MCF 10A (cell line): ENCODE data around the gene OSER1. TPM values are rescaled to one million over a fixed set of nuclear protein-coding genes. Genes with fewer than 3 reads are reported as not detected.

Source experiments
- BruUV-seq: library from RNA; stranded (reverse); fragments of 400-500 nt; replicated peaks from 2 replicates; lab custom pipeline; 2021; lab: Mats Ljungman, UMichigan
- CTCF ChIA-PET: fragments of 300-600 bp; sonication (Branson Sonifier 250); formaldehyde crosslinking; extraction: SDS; loops from one replicate; lab custom pipeline; 2021; ENCODE audit warnings: antibody characterized with exemption, inconsistent platforms; lab: Yijun Ruan, JAX
- POLR2A ChIA-PET: fragments of 300-600, 350-650 bp; sonication (Branson Sonifier 250); formaldehyde crosslinking; extraction: SDS; loops from one replicate; lab custom pipeline; 2020; ENCODE audit warnings: antibody characterized with exemption, inconsistent platforms; lab: Yijun Ruan, JAX
- DNase-seq: peaks from one replicate; pipeline ENCODE4 v3.0.0-alpha.2; 2018; ENCODE audit not compliant: unreplicated experiment
- H3K27ac Mint-ChIP-seq: one replicate; pipeline ENCODE4 v1.8.0; 2022; ENCODE audit warnings: mild to moderate bottlenecking, low read depth, mixed read lengths; ENCODE audit not compliant: unreplicated experiment
- H3K27me3 Mint-ChIP-seq: one replicate; pipeline ENCODE4 v1.8.0; 2022; ENCODE audit warnings: mixed read lengths; ENCODE audit not compliant: insufficient read depth, unreplicated experiment
- H3K36me3 Mint-ChIP-seq: one replicate; pipeline ENCODE4 v1.8.0; 2022; ENCODE audit warnings: mild to moderate bottlenecking, moderate library complexity, mixed read lengths; ENCODE audit not compliant: insufficient read depth, unreplicated experiment
- H3K4me1 Mint-ChIP-seq: one replicate; pipeline ENCODE4 v1.8.0; 2022; ENCODE audit warnings: mixed read lengths; ENCODE audit not compliant: insufficient read depth, unreplicated experiment
- H3K4me3 Mint-ChIP-seq: one replicate; pipeline ENCODE4 v1.8.0; 2022; ENCODE audit warnings: mild to moderate bottlenecking, moderate library complexity, mixed read lengths; ENCODE audit not compliant: unreplicated experiment
- H3K9me3 Mint-ChIP-seq: one replicate; pipeline ENCODE4 v1.8.0; 2022; ENCODE audit warnings: mixed read lengths; ENCODE audit not compliant: unreplicated experiment
- intact Hi-C: fragments of 100-400 bp; cut with micrococcal nuclease; formaldehyde crosslinking; loops from 2 replicates; pipeline ENCODE4 v1.14.1; 2022
- total RNA-seq: library from RNA; stranded (reverse); gene quantifications from 2 replicates; pipeline ENCODE4 v1.2.3, GENCODE V29; 2022
- TF ChIP-seq, protein P1 (sequence below): fragments of 200-600 bp; IDR thresholded peaks from one replicate; pipeline ENCODE4 v1.8.0; 2022; ENCODE audit warnings: antibody characterized with exemption, mild to moderate bottlenecking; ENCODE audit not compliant: unreplicated experiment

The OSER1 gene
- total RNA-seq, 1 experiment from 2014 or later, result 50.8 TPM

DNA sequence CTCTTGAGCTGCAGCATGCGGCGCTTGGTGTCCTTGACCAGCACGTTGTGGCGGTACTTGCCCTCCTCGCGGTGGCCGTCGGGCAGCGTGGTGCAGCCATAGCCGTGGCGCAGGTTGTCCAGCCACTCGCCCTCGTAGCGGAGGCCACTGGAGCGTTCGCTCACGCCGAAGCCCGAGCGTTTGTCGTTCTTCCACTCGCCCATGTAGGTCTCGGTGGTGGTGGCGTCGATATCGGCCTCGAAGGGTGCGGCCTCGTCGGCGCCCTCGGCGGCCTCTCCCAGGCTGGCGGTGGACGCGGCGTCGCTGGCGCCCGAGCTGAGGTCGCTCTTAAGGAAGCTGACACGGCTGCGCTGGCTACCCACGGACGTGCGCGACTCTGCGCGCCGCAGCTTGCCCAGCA lies 50.9 kb downstream of the OSER1 start:
- intact Hi-C loops, result no loop called here
- no peaks in the 10 kb centered on the region for H3K27me3 Mint-ChIP-seq
- no peak for DNase-seq
- CTCF ChIA-PET, result interaction anchor here (0.7 kb wide), 1 partner anchor 19 kb away, joined by 5 read pairs; no protein-coding TSS in a partner anchor
- peaks cover 29% of the 10 kb centered on the region for H3K36me3 Mint-ChIP-seq
- no TSS peak for BruUV-seq
- H3K4me1 Mint-ChIP-seq, result no peaks in the 10 kb centered on the region
- POLR2A ChIA-PET, result no interaction called here
- no peak overlapping the region for H3K27ac Mint-ChIP-seq
- no peak overlapping the region for H3K4me3 Mint-ChIP-seq
- peaks cover 18% of the 10 kb centered on the region for H3K9me3 Mint-ChIP-seq
- TF ChIP-seq, protein P1, sequence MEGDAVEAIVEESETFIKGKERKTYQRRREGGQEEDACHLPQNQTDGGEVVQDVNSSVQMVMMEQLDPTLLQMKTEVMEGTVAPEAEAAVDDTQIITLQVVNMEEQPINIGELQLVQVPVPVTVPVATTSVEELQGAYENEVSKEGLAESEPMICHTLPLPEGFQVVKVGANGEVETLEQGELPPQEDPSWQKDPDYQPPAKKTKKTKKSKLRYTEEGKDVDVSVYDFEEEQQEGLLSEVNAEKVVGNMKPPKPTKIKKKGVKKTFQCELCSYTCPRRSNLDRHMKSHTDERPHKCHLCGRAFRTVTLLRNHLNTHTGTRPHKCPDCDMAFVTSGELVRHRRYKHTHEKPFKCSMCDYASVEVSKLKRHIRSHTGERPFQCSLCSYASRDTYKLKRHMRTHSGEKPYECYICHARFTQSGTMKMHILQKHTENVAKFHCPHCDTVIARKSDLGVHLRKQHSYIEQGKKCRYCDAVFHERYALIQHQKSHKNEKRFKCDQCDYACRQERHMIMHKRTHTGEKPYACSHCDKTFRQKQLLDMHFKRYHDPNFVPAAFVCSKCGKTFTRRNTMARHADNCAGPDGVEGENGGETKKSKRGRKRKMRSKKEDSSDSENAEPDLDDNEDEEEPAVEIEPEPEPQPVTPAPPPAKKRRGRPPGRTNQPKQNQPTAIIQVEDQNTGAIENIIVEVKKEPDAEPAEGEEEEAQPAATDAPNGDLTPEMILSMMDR, result no peak

DNA sequence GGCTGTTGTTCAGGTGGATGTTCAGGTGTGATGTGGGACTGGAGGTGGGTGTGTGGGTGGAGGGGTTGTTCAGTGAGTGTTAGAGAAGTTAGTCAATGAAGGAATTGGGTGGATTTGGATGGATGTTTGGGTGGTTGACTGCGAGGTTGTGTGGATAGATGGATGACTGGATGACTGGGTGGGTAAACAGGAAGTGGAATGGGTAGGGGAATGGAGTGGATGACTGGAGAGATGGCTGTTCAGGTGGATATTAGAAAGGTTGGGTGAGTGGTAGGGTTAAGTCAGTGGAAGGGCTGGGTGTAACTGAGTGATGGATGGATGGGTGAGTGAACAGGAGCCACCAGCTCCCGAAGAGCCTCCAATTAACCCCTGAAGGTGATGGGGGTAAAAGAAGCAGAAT lies 51.4 kb downstream of the OSER1 start:
- Mint-ChIP-seq H3K27me3 (no peaks in the 10 kb centered on the region), H3K9me3 (peaks cover 18% of the 10 kb centered on the region), H3K27ac (no peak overlapping the region), H3K4me3 (no peak overlapping the region), H3K36me3 (peaks cover 29% of the 10 kb centered on the region), H3K4me1 (no peaks in the 10 kb centered on the region)
- intact Hi-C loops, result no loop called here
- no TSS peak for BruUV-seq
- ChIA-PET POLR2A (no interaction called here), CTCF (interaction anchor here (1.2 kb wide), 1 partner anchor 30 kb away, joined by 5 read pairs; no protein-coding TSS in a partner anchor)
- DNase-seq, result no peak
- TF ChIP-seq, protein P1, result no peak

DNA sequence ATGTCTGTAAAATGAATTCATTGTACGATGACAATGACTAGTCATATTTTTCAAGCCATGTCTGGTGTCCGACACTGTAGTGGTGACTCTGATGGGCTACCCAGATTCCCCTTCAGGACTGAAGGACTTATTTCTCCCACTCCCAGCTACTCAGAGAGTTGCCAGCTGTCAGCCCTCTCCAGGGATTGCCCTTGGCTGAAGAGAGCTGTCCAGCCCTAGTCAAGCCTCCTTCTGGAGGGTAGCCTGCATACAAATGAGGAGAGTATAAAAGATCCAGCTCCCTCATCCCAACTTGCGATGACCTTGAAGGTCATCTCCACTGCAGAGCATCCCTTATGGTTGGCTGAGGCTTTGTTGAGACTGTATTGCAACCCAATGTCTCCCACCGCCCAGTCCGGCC lies 53.5 kb downstream of the OSER1 start:
- Mint-ChIP-seq H3K4me3 (no peak overlapping the region), H3K4me1 (peaks cover 7% of the 10 kb centered on the region), H3K27me3 (no peaks in the 10 kb centered on the region), H3K9me3 (peaks cover 11% of the 10 kb centered on the region), H3K36me3 (peaks cover 27% of the 10 kb centered on the region), H3K27ac (no peak overlapping the region)
- POLR2A ChIA-PET, result no interaction called here
- TF ChIP-seq, protein P1, result no peak
- intact Hi-C loops, result no loop called here
- CTCF ChIA-PET, result interaction anchor here (0.7 to 1.2 kb wide), 2 partner anchors 33 to 40 kb away, joined by 3 to 4 read pairs; no protein-coding TSS in a partner anchor
- no peak for DNase-seq
- no TSS peak for BruUV-seq

DNA sequence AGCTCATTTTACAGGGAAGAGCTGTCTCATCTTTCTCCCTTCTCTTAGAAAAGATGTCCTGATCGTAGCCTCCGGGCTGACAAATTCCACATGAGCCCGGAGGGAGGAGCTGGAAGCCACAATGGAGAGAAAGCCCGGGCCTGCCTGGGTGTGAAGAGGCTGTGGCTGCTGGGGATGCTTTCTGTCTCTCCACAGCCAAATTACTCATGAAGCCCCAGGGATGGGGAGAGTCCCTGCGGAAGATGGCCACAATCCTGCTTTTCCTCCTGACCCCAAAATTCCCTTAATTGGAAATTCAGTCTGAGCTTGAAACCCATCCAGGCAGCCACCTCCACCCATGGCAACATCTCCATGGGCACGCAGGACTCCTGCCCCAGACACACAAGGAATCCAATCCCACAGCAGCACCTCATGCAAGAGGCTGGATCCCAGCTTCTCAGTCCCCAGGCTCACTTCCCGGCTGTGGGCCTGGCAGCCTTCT lies 56.0 kb downstream of the OSER1 start:
- ChIA-PET CTCF (interaction anchor here (0.7 to 4.7 kb wide), 10 partner anchors 10 to 692 kb away, joined by 3 to 51 read pairs (median 4); partner anchors contain the start of gene JPH2), POLR2A (interaction anchor here (0.8 to 4.3 kb wide), 10 partner anchors 9 to 40 kb away, joined by 3 to 17 read pairs (median 5); partner anchors contain the start of gene JPH2)
- Mint-ChIP-seq H3K4me3 (no peak overlapping the region), H3K9me3 (peaks cover 11% of the 10 kb centered on the region), H3K27ac (no peak overlapping the region), H3K36me3 (peaks cover 21% of the 10 kb centered on the region), H3K4me1 (peaks cover 15% of the 10 kb centered on the region), H3K27me3 (no peaks in the 10 kb centered on the region)
- BruUV-seq, result no TSS peak
- peak; percentile 30 for DNase-seq
- intact Hi-C loops, result loop anchor here (2.0 kb wide), 1 partner anchor 34 kb away; no protein-coding TSS in a partner anchor
- TF ChIP-seq, protein P1, result no peak
